Activated CD4-positive, alpha-beta memory T cell treated with anti-CD3 and anti-CD28 coated beads for 36 hours (primary cell): ENCODE data around the gene CDK10. TPM values are rescaled to one million over a fixed set of nuclear protein-coding genes. Genes with fewer than 3 reads are reported as not detected.

Experiments used
- CTCF ChIA-PET: fragments of 350-600 bp; sonication (Branson Sonifier 250); formaldehyde crosslinking; loops from one replicate; lab custom pipeline; 2021; ENCODE audit warnings: antibody characterized with exemption, inconsistent platforms; lab: Charles Lee
- POLR2A ChIA-PET: fragments of 350-600 bp; sonication (Branson Sonifier 250); formaldehyde crosslinking; loops from one replicate; lab custom pipeline; 2021; ENCODE audit warnings: antibody characterized with exemption; lab: Charles Lee
- DNase-seq: peaks from one replicate; pipeline ENCODE4 v3.0.0-alpha.2; 2020
- H3K27ac Mint-ChIP-seq: one replicate; pipeline ENCODE4 v1.8.0; 2021; ENCODE audit warnings: mixed read lengths
- H3K27me3 Mint-ChIP-seq: one replicate; pipeline ENCODE4 v1.8.0; 2021; ENCODE audit warnings: mixed read lengths
- H3K36me3 Mint-ChIP-seq: one replicate; pipeline ENCODE4 v1.8.0; 2021; ENCODE audit warnings: mixed read lengths
- H3K4me1 Mint-ChIP-seq: one replicate; pipeline ENCODE4 v1.8.0; 2021; ENCODE audit warnings: low read depth, mixed read lengths
- H3K4me3 Mint-ChIP-seq: one replicate; pipeline ENCODE4 v1.8.0; 2021; ENCODE audit warnings: mild to moderate bottlenecking, mixed read lengths
- H3K9me3 Mint-ChIP-seq: one replicate; pipeline ENCODE4 v1.8.0; 2021; ENCODE audit warnings: mixed read lengths
- intact Hi-C: fragments of 100-400 bp; cut with micrococcal nuclease; formaldehyde crosslinking; loops from one replicate; pipeline ENCODE4 v1.15.1; 2023
- total RNA-seq, 2 experiments: library from RNA; stranded (reverse); gene quantifications; one replicate each; pipeline ENCODE4 v1.2.3, GENCODE V29; 2021

The CDK10 gene
- total RNA-seq, 2 experiments from 2014 or later, result 90.0 to 92.4 TPM

- Mint-ChIP-seq H3K4me1 (peaks cover 8% of the 10 kb centered on the region), H3K27ac (peak overlapping the region; percentile 25), H3K36me3 (peaks cover 53% of the 10 kb centered on the region), H3K4me3 (no peak overlapping the region), H3K27me3 (no peaks in the 10 kb centered on the region), H3K9me3 (no peaks in the 10 kb centered on the region)
- CTCF ChIA-PET, result interaction anchor here (0.5 to 3.3 kb wide), 3 partner anchors 16 to 37 kb away, joined by 3 to 11 read pairs (median 3); no protein-coding TSS in a partner anchor
- DNase-seq, result no peak
- POLR2A ChIA-PET, result no interaction called here
- intact Hi-C loops, result no loop called here
Measured at GRCh38 chr16:89742948-89743347, 56.5 kb downstream of the CDK10 start.

GRCh38 chr16:89744813-89745212, 58.3 kb downstream of the CDK10 start:
- Mint-ChIP-seq H3K27me3 (no peaks in the 10 kb centered on the region), H3K36me3 (peaks cover 48% of the 10 kb centered on the region), H3K4me1 (peaks cover 8% of the 10 kb centered on the region), H3K4me3 (no peak overlapping the region), H3K9me3 (no peaks in the 10 kb centered on the region), H3K27ac (no peak overlapping the region)
- intact Hi-C loops, result no loop called here
- ChIA-PET POLR2A (no interaction called here), CTCF (no interaction called here)
- DNase-seq, result no peak

Other genes starting within 250 kb of the CDK10 start
- 100 to 1,000 TPM; 126 to 133 TPM for gene ANKRD11, start 196.1 kb upstream of the CDK10 start, total RNA-seq
- gene SPG7, start 178.3 kb upstream of the CDK10 start, total RNA-seq, result 10 to 100 TPM; 67.9 to 70.4 TPM
- 1,000 to 10,000 TPM; 3,430 to 3,468 TPM for gene RPL13, start 126.0 kb upstream of the CDK10 start, total RNA-seq
- 1 to 10 TPM; 6.2 to 7.1 TPM for gene CPNE7, start 110.9 kb upstream of the CDK10 start, total RNA-seq
- gene DPEP1, start 73.0 kb upstream of the CDK10 start, total RNA-seq, result not detected
- gene CHMP1A, start 29.0 kb upstream of the CDK10 start, total RNA-seq, result 10 to 100 TPM; 74.6 to 76.3 TPM
- gene SPATA33, start 28.9 kb upstream of the CDK10 start, total RNA-seq, result 10 to 100 TPM in 1 of 2 experiments, 1 to 10 TPM in 1; 7.1 to 10.1 TPM
- gene SPATA2L, start 15.0 kb downstream of the CDK10 start, total RNA-seq, result 1 to 10 TPM; 6.8 to 7.6 TPM
- 1 to 10 TPM; 2.9 to 3.2 TPM for gene VPS9D1, start 34.2 kb downstream of the CDK10 start, total RNA-seq
- 10 to 100 TPM; 22.1 to 25.6 TPM for gene ZNF276, start 34.8 kb downstream of the CDK10 start, total RNA-seq
- gene FANCA, start 130.0 kb downstream of the CDK10 start, total RNA-seq, result 100 to 1,000 TPM in 1 of 2 experiments, 10 to 100 TPM in 1; 99.4 to 103 TPM
- 1 to 10 TPM in 1 of 2 experiments, under 1 TPM in 1; 0.63 to 1.4 TPM for gene SPIRE2, start 141.8 kb downstream of the CDK10 start, total RNA-seq
- 100 to 1,000 TPM; 139 to 147 TPM for gene TCF25, start 186.9 kb downstream of the CDK10 start, total RNA-seq
- 1 to 10 TPM in 1 of 2 experiments, under 1 TPM in 1; 0.85 to 1.3 TPM for gene MC1R, start 232.2 kb downstream of the CDK10 start, total RNA-seq
- gene TUBB3, start 236.7 kb downstream of the CDK10 start, total RNA-seq, result 1 to 10 TPM in 1 of 2 experiments, under 1 TPM in 1; 0.99 to 1.4 TPM